K562 (cell line): ENCODE results near the gene SV2A. TPM values are rescaled to one million over a fixed set of nuclear protein-coding genes. Genes with fewer than 3 reads are reported as not detected.

Experiments
- ATF7 ChIP-seq: fragments of 450-650 bp; IDR thresholded peaks from 2 replicates; pipeline ENCODE4 v1.7.1; 2014; ENCODE audit warnings: mild to moderate bottlenecking, moderate library complexity
- CAMTA2 ChIP-seq: fragments of 250-450 bp; sonication (Bioruptor Pico); conservative IDR thresholded peaks from 2 replicates; pipeline ENCODE4 v1.5.1; 2022
- CHD1 ChIP-seq: fragments of 200-600 bp; sonication (generic); IDR thresholded peaks from one replicate; pipeline ENCODE4 v1.6.1; 2012; ENCODE audit warnings: mild to moderate bottlenecking, moderate library complexity, low read length, inconsistent platforms
- DACH1 ChIP-seq: fragments of 450-650 bp; IDR thresholded peaks from 2 replicates; pipeline ENCODE4 v1.6.1; 2018; ENCODE audit not compliant: partially characterized antibody
- DIDO1 ChIP-seq: fragments of 450-650 bp; IDR thresholded peaks from 2 replicates; pipeline ENCODE4 v1.6.1; 2016; ENCODE audit warnings: low read depth, missing biosample characterization, missing genetic modification characterization
- EP300 ChIP-seq: IDR thresholded peaks from 2 replicates; pipeline ENCODE4 v1.6.1; 2012; ENCODE audit warnings: low read length, improper control_type of control experiment
- GABPA ChIP-seq: fragments of 200-800 bp; sonication (Bioruptor generic); conservative IDR thresholded peaks from 2 replicates; pipeline ENCODE4 v1.6.1; 2016; ENCODE audit warnings: low read depth, missing genetic modification characterization, missing compliant biosample characterization
- NRF1 ChIP-seq, 2 experiments: fragments of 450-650 bp; IDR thresholded peaks in 1 of 2; conservative IDR thresholded peaks in 1 of 2; 2 replicates each; pipeline ENCODE4 v1.6.1; 2014; ENCODE audit warnings: mild to moderate bottlenecking in 2 of 2
- POLR2AphosphoS5 ChIP-seq: IDR thresholded peaks from 2 replicates; pipeline ENCODE4 v1.6.1; 2011; ENCODE audit warnings: mild to moderate bottlenecking, low read depth, low read length, moderate library complexity; ENCODE audit not compliant: control insufficient read depth, insufficient read depth
- POLR2B ChIP-seq: fragments of 450-650 bp; IDR thresholded peaks from 2 replicates; pipeline ENCODE4 v1.6.1; 2018; ENCODE audit warnings: low read depth; ENCODE audit not compliant: partially characterized antibody
- PTBP1 ChIP-seq: fragments of 200-400 bp; formaldehyde crosslinking; IDR thresholded peaks from 2 replicates; pipeline ENCODE4 v1.6.1; 2017; ENCODE audit warnings: low read depth, low read length
- RNF2 ChIP-seq: sonication (generic); IDR thresholded peaks from 2 replicates; pipeline ENCODE4 v1.6.1; 2016
- SMARCA5 ChIP-seq: fragments of 450-650 bp; IDR thresholded peaks from 2 replicates; pipeline ENCODE4 v1.6.1; 2016
- TEAD4 ChIP-seq, 2 experiments: sonication (generic) in 1 of 2; formaldehyde crosslinking in 1 of 2; IDR thresholded peaks; 2 replicates each; pipeline versions ENCODE4 v1.6.1 to v1.8.0; 2012 to 2022; ENCODE audit warnings: borderline replicate concordance in 1 of 2, inconsistent platforms in 1 of 2, low read length in 1 of 2, mild to moderate bottlenecking in 1 of 2, missing genetic modification reagents in 1 of 2
- WHSC1 ChIP-seq: IDR thresholded peaks from one replicate; pipeline ENCODE4 v1.6.1; 2012; ENCODE audit warnings: low read length, control low read depth, inconsistent platforms
- ZNF217 ChIP-seq: sonication (generic); formaldehyde crosslinking; IDR thresholded peaks from 2 replicates; pipeline ENCODE4 v1.8.0; 2022; ENCODE audit warnings: mild to moderate bottlenecking, missing genetic modification reagents
- ZNF76 ChIP-seq: fragments of 250-450 bp; sonication (Bioruptor Pico); IDR thresholded peaks from 2 replicates; pipeline ENCODE4 v1.4.0; 2020; ENCODE audit warnings: mild to moderate bottlenecking, moderate library complexity, borderline replicate concordance
- ZNF785 ChIP-seq: fragments of 250-450 bp; sonication (Bioruptor Pico); IDR thresholded peaks from 2 replicates; pipeline ENCODE4 v1.4.0; 2020; ENCODE audit warnings: mild to moderate bottlenecking
- polyA plus RNA-seq, 8 experiments: library from polyadenylated mRNA; depleted of rRNA in 4 of 8; stranded (reverse) in 5 of 8; unstranded in 3 of 8; fragments of >200 nt; fragmentation: Nextera tagmentation in 2 of 8; fragmentation: Illumina TruSeq in 1 of 8; extraction: Ambion mirVana in 2 of 8; extraction: Trizol in 1 of 8; gene quantifications; 2 replicates each; pipeline versions ENCODE4 v1.2.1 to v1.2.3, GENCODE V29; 2011 to 2014; ENCODE audit warnings: inconsistent platforms in 1 of 8, missing spikeins in 1 of 8
- total RNA-seq, 7 experiments: library from RNA; depleted of rRNA in 6 of 7; stranded (reverse); fragments of >200 nt in 6 of 7; fragmentation: Illumina TruSeq in 2 of 7; extraction: Trizol in 2 of 7; gene quantifications; 2 replicates each; pipeline versions ENCODE4 v1.2.1 to v1.2.3, GENCODE V29; 2011 to 2021; ENCODE audit warnings: low replicate concordance in 1 of 7
- TF ChIP-seq, protein P1 (sequence below): fragments of 250-450 bp; sonication (Bioruptor Pico); IDR thresholded peaks from 2 replicates; pipeline ENCODE4 v1.5.0; 2021
- TF ChIP-seq, protein P2 (sequence below): fragments of 450-650 bp; IDR thresholded peaks from 2 replicates; pipeline ENCODE4 v1.6.1; 2017; ENCODE audit warnings: mild to moderate bottlenecking, moderate library complexity
- TF ChIP-seq, protein P3 (sequence below), 2 experiments: IDR thresholded peaks; 2 replicates each; pipeline ENCODE4 v1.6.1; 2012; ENCODE audit warnings: improper control_type of control experiment in 2 of 2, low read depth in 2 of 2, low read length in 2 of 2, borderline replicate concordance in 1 of 2
- TF ChIP-seq, protein P4 (sequence below): sonication (generic); formaldehyde crosslinking; IDR thresholded peaks from 2 replicates; pipeline ENCODE4 v1.8.0; 2022; ENCODE audit warnings: missing genetic modification reagents, mild to moderate bottlenecking, moderate library complexity, borderline replicate concordance

The SV2A gene
- total and polyA plus RNA-seq, 9 of the 15 experiments (the other 6 are each of a cell fraction or from before 2014, with no cell fraction given): 0.07 to 0.22 (median 0.11) TPM; not detected in 1

DNA sequence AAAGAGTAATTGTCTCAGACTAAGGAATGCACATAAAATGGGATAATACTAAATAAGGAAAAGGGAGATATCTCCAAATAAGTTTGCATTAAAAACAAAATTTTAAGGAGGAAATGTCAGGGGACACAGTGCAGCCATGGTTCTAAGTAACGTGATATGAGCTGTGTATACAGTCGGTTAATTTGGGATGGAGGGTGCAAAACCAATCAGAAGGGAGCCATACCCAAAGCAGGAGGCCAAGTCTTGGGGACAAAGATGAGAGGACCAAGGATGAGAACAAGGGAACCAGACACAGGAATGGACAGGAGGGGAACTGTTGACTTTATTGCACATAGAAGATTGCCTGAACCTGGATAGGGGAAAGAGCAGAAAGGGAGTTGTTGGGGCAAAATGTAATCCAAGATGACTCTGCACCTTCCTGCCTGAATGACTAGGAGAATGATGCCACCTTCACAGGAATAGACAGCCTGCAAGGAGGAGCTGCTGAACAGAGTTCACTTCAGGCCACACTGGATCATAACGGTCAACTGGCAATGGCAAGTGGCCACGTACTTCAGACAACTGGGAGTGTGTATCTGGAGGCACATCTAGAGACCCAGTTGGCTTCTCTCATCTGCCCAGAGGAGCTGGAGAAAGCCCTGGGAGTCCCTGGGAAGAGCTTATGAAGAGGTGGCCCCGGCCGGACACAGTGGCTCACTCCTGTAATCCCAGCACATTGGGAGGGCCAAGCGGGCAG lies 40.3 kb downstream of the SV2A start (continued):
- TF ChIP-seq, protein P1, sequence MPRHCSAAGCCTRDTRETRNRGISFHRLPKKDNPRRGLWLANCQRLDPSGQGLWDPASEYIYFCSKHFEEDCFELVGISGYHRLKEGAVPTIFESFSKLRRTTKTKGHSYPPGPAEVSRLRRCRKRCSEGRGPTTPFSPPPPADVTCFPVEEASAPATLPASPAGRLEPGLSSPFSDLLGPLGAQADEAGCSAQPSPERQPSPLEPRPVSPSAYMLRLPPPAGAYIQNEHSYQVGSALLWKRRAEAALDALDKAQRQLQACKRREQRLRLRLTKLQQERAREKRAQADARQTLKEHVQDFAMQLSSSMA (CRISPR knock-in tag): no peak
- TF ChIP-seq CAMTA2 (CRISPR knock-in tag): no peak
- no peak for TF ChIP-seq PTBP1
- TF ChIP-seq ZNF217: no peak
- TF ChIP-seq RNF2: no peak
- TF ChIP-seq, protein P2, sequence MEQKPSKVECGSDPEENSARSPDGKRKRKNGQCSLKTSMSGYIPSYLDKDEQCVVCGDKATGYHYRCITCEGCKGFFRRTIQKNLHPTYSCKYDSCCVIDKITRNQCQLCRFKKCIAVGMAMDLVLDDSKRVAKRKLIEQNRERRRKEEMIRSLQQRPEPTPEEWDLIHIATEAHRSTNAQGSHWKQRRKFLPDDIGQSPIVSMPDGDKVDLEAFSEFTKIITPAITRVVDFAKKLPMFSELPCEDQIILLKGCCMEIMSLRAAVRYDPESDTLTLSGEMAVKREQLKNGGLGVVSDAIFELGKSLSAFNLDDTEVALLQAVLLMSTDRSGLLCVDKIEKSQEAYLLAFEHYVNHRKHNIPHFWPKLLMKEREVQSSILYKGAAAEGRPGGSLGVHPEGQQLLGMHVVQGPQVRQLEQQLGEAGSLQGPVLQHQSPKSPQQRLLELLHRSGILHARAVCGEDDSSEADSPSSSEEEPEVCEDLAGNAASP: peak; percentile 61; the same call in 1 of the 2 replicates
- no peak for TF ChIP-seq NRF1 (conservative IDR thresholded peaks at IDR 0.05 in 1 of 2, IDR thresholded peaks at IDR 0.05 in 1 of 2)
- no peak for TF ChIP-seq WHSC1
- no peak for TF ChIP-seq CHD1
- TF ChIP-seq ZNF76 (CRISPR knock-in tag): no peak
- TF ChIP-seq GABPA (tag): no peak
- no peak for TF ChIP-seq POLR2B
- TF ChIP-seq SMARCA5: no peak
- no peak for TF ChIP-seq POLR2AphosphoS5
- peak; percentile 31; the same call in 1 of the 2 replicates for TF ChIP-seq EP300
- TF ChIP-seq, protein P3, sequence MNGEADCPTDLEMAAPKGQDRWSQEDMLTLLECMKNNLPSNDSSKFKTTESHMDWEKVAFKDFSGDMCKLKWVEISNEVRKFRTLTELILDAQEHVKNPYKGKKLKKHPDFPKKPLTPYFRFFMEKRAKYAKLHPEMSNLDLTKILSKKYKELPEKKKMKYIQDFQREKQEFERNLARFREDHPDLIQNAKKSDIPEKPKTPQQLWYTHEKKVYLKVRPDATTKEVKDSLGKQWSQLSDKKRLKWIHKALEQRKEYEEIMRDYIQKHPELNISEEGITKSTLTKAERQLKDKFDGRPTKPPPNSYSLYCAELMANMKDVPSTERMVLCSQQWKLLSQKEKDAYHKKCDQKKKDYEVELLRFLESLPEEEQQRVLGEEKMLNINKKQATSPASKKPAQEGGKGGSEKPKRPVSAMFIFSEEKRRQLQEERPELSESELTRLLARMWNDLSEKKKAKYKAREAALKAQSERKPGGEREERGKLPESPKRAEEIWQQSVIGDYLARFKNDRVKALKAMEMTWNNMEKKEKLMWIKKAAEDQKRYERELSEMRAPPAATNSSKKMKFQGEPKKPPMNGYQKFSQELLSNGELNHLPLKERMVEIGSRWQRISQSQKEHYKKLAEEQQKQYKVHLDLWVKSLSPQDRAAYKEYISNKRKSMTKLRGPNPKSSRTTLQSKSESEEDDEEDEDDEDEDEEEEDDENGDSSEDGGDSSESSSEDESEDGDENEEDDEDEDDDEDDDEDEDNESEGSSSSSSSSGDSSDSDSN (IDR thresholded peaks at IDR 0.05; ENCODE audit: borderline replicate concordance in 1 of 2, low read depth in 2 of 2, low read length in 2 of 2): no peak
- TF ChIP-seq ATF7: peak; percentile 19; the same call in 1 of the 2 replicates
- TF ChIP-seq, protein P4, sequence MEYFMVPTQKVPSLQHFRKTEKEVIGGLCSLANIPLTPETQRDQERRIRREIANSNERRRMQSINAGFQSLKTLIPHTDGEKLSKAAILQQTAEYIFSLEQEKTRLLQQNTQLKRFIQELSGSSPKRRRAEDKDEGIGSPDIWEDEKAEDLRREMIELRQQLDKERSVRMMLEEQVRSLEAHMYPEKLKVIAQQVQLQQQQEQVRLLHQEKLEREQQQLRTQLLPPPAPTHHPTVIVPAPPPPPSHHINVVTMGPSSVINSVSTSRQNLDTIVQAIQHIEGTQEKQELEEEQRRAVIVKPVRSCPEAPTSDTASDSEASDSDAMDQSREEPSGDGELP: no peak
- no peak for TF ChIP-seq DACH1
- TF ChIP-seq TEAD4 (IDR thresholded peaks at IDR 0.05; ENCODE audit: low read length): no peak
- TF ChIP-seq TEAD4 (CRISPR knock-in tag; IDR thresholded peaks at IDR 0.05; ENCODE audit: borderline replicate concordance): no peak
- TF ChIP-seq DIDO1 (tag): no peak
- TF ChIP-seq ZNF785 (CRISPR knock-in tag): no peak
